Measurements from ENCODE around the gene ARL2BP. TPM values are rescaled to one million over a fixed set of nuclear protein-coding genes. Genes with fewer than 3 reads are reported as not detected.
A peak's percentile ranks its signal among the peaks of the same experiment; 100 is the strongest.

The ARL2BP gene
- total and polyA plus RNA-seq, 2 of the 13 experiments (the other 11 are each of a cell fraction or from before 2014, with no cell fraction given) = 64.3 to 67.6 TPM

DNA sequence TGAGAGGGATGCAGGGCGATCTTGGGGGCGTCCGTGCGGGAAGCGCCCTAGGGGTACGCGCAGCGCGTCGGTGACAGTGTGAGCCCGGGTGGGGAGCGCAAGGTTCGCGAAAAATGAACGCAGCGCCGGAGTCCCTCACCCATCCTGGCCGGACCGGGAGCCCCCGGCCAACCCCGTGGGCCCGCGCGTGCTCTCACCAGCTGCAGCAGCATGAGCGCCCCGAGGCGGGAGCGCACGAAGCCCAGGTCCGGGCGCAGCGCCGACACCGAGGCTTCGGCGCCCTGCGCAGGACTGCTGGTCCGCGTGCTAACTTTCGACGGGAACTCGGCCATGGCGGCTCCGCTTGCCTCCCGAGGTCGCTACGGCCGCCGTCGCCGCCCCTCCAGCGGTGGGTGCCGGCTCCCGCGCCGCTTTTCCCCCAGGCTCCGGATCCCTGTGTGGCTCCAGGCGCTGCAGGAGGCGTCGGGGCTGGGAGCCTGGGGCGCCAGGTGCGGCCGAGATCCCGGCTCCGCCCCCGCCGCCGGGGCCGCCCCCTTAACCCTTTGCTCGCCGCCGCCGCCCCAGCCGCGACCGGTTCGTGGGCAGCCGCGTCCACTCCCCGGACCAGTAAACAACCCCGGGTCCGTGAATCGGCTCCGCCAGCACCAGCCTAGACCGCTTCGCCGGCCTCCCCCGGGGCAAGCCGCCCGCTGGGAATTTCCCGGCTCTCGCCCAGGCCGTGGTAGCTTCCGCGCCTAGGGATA, 39.3 kb downstream of the ARL2BP start, which contains the start of gene PLLP (continued):
- TF ChIP-seq, protein P1, sequence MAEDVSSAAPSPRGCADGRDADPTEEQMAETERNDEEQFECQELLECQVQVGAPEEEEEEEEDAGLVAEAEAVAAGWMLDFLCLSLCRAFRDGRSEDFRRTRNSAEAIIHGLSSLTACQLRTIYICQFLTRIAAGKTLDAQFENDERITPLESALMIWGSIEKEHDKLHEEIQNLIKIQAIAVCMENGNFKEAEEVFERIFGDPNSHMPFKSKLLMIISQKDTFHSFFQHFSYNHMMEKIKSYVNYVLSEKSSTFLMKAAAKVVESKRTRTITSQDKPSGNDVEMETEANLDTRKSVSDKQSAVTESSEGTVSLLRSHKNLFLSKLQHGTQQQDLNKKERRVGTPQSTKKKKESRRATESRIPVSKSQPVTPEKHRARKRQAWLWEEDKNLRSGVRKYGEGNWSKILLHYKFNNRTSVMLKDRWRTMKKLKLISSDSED (CRISPR knock-in tag; IDR thresholded peaks at IDR 0.05) = no peak; the same call in 1 of the 2 replicates
- TF ChIP-seq ZNF337 (CRISPR knock-in tag; IDR thresholded peaks at IDR 0.05; ENCODE audit: borderline replicate concordance, low read depth) (peak; percentile 98; the same call in 1 of the 2 replicates), SP4 (CRISPR knock-in tag; IDR thresholded peaks at IDR 0.05) (peak; percentile 95), IRX3 (CRISPR knock-in tag; IDR thresholded peaks at IDR 0.05; ENCODE audit: borderline replicate concordance, low read depth) (peak; percentile 89; the same call in 1 of the 2 replicates), ZNF484 (CRISPR knock-in tag; IDR thresholded peaks at IDR 0.05; ENCODE audit: borderline replicate concordance, low read depth) (peak; percentile 31; the same call in 1 of the 2 replicates), JDP2 (CRISPR knock-in tag; IDR thresholded peaks at IDR 0.05; ENCODE audit: borderline replicate concordance) (no peak), ZNF432 (CRISPR knock-in tag; IDR thresholded peaks at IDR 0.05; ENCODE audit: borderline replicate concordance) (peak; percentile 77; the same call in 1 of the 2 replicates), ZNF138 (CRISPR knock-in tag; IDR thresholded peaks at IDR 0.05; ENCODE audit: low read depth) (peak; percentile 92; the same call in 1 of the 2 replicates), NKX3-1 (CRISPR knock-in tag; IDR thresholded peaks at IDR 0.05) (no peak; the same call in none of the 2 replicates), KLF6 (CRISPR knock-in tag; IDR thresholded peaks at IDR 0.05) (peak; percentile 94), ZNF235 (CRISPR knock-in tag; IDR thresholded peaks at IDR 0.05; ENCODE audit: borderline replicate concordance) (peak; percentile 85), EED (CRISPR knock-in tag; IDR thresholded peaks at IDR 0.05) (peak; percentile 92), ZNF562 (CRISPR knock-in tag; IDR thresholded peaks at IDR 0.05; ENCODE audit: borderline replicate concordance) (peak; percentile 80; the same call in 1 of the 2 replicates), ZNF83 (CRISPR knock-in tag; IDR thresholded peaks at IDR 0.05; ENCODE audit: borderline replicate concordance) (peak; percentile 90; the same call in 1 of the 2 replicates), ZNF703 (CRISPR knock-in tag; IDR thresholded peaks at IDR 0.05; ENCODE audit: borderline replicate concordance) (peak; percentile 97; the same call in 1 of the 2 replicates), PPARG (CRISPR knock-in tag; conservative IDR thresholded peaks at IDR 0.05) (peak; percentile 49; the same call in 1 of the 2 replicates)
- TF ChIP-seq, protein P2, sequence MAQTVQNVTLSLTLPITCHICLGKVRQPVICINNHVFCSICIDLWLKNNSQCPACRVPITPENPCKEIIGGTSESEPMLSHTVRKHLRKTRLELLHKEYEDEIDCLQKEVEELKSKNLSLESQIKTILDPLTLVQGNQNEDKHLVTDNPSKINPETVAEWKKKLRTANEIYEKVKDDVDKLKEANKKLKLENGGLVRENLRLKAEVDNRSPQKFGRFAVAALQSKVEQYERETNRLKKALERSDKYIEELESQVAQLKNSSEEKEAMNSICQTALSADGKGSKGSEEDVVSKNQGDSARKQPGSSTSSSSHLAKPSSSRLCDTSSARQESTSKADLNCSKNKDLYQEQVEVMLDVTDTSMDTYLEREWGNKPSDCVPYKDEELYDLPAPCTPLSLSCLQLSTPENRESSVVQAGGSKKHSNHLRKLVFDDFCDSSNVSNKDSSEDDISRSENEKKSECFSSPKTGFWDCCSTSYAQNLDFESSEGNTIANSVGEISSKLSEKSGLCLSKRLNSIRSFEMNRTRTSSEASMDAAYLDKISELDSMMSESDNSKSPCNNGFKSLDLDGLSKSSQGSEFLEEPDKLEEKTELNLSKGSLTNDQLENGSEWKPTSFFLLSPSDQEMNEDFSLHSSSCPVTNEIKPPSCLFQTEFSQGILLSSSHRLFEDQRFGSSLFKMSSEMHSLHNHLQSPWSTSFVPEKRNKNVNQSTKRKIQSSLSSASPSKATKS (CRISPR knock-in tag; IDR thresholded peaks at IDR 0.05) = no peak; the same call in 1 of the 2 replicates
- TF ChIP-seq, protein P3, sequence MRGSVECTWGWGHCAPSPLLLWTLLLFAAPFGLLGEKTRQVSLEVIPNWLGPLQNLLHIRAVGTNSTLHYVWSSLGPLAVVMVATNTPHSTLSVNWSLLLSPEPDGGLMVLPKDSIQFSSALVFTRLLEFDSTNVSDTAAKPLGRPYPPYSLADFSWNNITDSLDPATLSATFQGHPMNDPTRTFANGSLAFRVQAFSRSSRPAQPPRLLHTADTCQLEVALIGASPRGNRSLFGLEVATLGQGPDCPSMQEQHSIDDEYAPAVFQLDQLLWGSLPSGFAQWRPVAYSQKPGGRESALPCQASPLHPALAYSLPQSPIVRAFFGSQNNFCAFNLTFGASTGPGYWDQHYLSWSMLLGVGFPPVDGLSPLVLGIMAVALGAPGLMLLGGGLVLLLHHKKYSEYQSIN (CRISPR knock-in tag; IDR thresholded peaks at IDR 0.05; ENCODE audit: borderline replicate concordance) = 0 out of 2 replicates have a peak, but pooled peaks have one; percentile 83
- TF ChIP-seq, protein P4, sequence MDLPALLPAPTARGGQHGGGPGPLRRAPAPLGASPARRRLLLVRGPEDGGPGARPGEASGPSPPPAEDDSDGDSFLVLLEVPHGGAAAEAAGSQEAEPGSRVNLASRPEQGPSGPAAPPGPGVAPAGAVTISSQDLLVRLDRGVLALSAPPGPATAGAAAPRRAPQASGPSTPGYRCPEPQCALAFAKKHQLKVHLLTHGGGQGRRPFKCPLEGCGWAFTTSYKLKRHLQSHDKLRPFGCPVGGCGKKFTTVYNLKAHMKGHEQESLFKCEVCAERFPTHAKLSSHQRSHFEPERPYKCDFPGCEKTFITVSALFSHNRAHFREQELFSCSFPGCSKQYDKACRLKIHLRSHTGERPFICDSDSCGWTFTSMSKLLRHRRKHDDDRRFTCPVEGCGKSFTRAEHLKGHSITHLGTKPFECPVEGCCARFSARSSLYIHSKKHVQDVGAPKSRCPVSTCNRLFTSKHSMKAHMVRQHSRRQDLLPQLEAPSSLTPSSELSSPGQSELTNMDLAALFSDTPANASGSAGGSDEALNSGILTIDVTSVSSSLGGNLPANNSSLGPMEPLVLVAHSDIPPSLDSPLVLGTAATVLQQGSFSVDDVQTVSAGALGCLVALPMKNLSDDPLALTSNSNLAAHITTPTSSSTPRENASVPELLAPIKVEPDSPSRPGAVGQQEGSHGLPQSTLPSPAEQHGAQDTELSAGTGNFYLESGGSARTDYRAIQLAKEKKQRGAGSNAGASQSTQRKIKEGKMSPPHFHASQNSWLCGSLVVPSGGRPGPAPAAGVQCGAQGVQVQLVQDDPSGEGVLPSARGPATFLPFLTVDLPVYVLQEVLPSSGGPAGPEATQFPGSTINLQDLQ (CRISPR knock-in tag; IDR thresholded peaks at IDR 0.05) = peak; percentile 94
- TF ChIP-seq, protein P5, sequence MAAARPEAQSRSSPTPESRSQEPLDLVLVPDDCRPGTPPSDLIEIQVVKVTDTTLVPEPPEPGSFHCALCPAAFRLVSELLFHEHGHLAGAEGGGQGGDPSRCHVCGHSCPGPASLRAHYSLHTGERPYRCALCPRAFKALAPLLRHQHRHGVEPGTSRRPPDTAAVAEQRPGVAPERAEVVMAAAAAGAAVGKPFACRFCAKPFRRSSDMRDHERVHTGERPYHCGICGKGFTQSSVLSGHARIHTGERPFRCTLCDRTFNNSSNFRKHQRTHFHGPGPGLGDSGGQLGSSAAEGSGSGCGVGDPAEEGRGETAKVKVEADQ (CRISPR knock-in tag; IDR thresholded peaks at IDR 0.05; ENCODE audit: borderline replicate concordance) = peak; percentile 98
